CD4-positive, alpha-beta memory T cell (primary cell): ENCODE measurements around the gene FAM222A. TPM values are rescaled to one million over a fixed set of nuclear protein-coding genes. Genes with fewer than 3 reads are reported as not detected.
A peak's percentile ranks its signal among the peaks of the same experiment; 100 is the strongest.

Experiments
- CTCF ChIA-PET: fragments of 350-600 bp; sonication (Branson Sonifier 250); formaldehyde crosslinking; loops from one replicate; lab custom pipeline; 2021; ENCODE audit warnings: inconsistent platforms; ENCODE audit not compliant: partially characterized antibody; lab: Charles Lee
- POLR2A ChIA-PET: fragments of 350-600 bp; sonication (Branson Sonifier 250); formaldehyde crosslinking; loops from one replicate; lab custom pipeline; 2021; ENCODE audit not compliant: partially characterized antibody; lab: Charles Lee
- DNase-seq, 5 donors: peaks; one replicate each; pipeline versions ENCODE4 v3.0.0 to v3.0.0-alpha.2; 2020 to 2022; ENCODE audit warnings: mixed read lengths in 1 of 5
- H3K27ac ChIP-seq: one replicate; pipeline ENCODE4 v1.7.0; 2013; ENCODE audit warnings: low read depth, low read length
- H3K27me3 ChIP-seq: 2 replicates; pipeline ENCODE4 v1.7.0; 2013; ENCODE audit warnings: mild to moderate bottlenecking, low read length, moderate library complexity; ENCODE audit not compliant: insufficient read depth
- H3K36me3 ChIP-seq: 2 replicates; pipeline ENCODE4 v1.7.0; 2013; ENCODE audit warnings: mild to moderate bottlenecking, low read length, moderate library complexity; ENCODE audit not compliant: insufficient read depth
- H3K4me1 ChIP-seq: 2 replicates; pipeline ENCODE4 v1.7.0; 2013; ENCODE audit warnings: mild to moderate bottlenecking, low read length, moderate library complexity; ENCODE audit not compliant: insufficient read depth
- H3K4me3 ChIP-seq, 2 donors: one replicate each; pipeline ENCODE4 v1.7.0; 2013; ENCODE audit warnings: low read length in 2 of 2, mild to moderate bottlenecking in 1 of 2
- H3K9me3 ChIP-seq, 2 donors: one replicate each; pipeline ENCODE4 v1.7.0; 2013; ENCODE audit warnings: low read length in 2 of 2, control low read depth in 1 of 2; ENCODE audit not compliant: control insufficient read depth in 1 of 2
- H3K27ac Mint-ChIP-seq, 7 donors: one replicate each; pipeline ENCODE4 v1.8.0; 2020 to 2021; ENCODE audit warnings: mixed read lengths in 7 of 7, mild to moderate bottlenecking in 6 of 7, inconsistent platforms in 3 of 7, moderate library complexity in 3 of 7
- H3K27me3 Mint-ChIP-seq, 2 donors: one replicate each; pipeline ENCODE4 v1.8.0; 2020 to 2021; ENCODE audit warnings: mixed read lengths in 2 of 2
- H3K36me3 Mint-ChIP-seq, 2 donors: one replicate each; pipeline ENCODE4 v1.8.0; 2020 to 2021; ENCODE audit warnings: mixed read lengths in 2 of 2, inconsistent platforms in 1 of 2, mild to moderate bottlenecking in 1 of 2
- H3K4me1 Mint-ChIP-seq, 4 donors: one replicate each; pipeline ENCODE4 v1.8.0; 2020 to 2021; ENCODE audit warnings: mixed read lengths in 4 of 4, mild to moderate bottlenecking in 1 of 4
- H3K4me3 Mint-ChIP-seq, 8 donors: one replicate each; pipeline ENCODE4 v1.8.0; 2020 to 2021; ENCODE audit warnings: mixed read lengths in 8 of 8, mild to moderate bottlenecking in 7 of 8, moderate library complexity in 6 of 8, inconsistent platforms in 3 of 8
- H3K9me3 Mint-ChIP-seq, 8 donors: one replicate each; pipeline ENCODE4 v1.8.0; 2020 to 2021; ENCODE audit warnings: mixed read lengths in 8 of 8, mild to moderate bottlenecking in 5 of 8, inconsistent platforms in 3 of 8, moderate library complexity in 1 of 8
- intact Hi-C: fragments of 100-400 bp; cut with micrococcal nuclease; formaldehyde crosslinking; loops from one replicate; pipeline ENCODE4 v1.15.1; 2023
- polyA plus RNA-seq, 2 donors: library from polyadenylated mRNA; unstranded; fragments of 300-500 nt; fragmentation: Illumina TruSeq; gene quantifications; one replicate each; pipeline ENCODE4 v1.2.3, GENCODE V29; 2021
- total RNA-seq, 2 experiments: library from RNA; stranded (reverse); gene quantifications; one replicate each; pipeline ENCODE4 v1.2.3, GENCODE V29; 2021

FAM222A gene
- total and polyA plus RNA-seq, 4 experiments from 2014 or later = 0.25 to 0.69 (median 0.55) TPM; not detected in 1

- Histone ChIP-seq H3K9me3 (no peaks in the 10 kb centered on the region), H3K4me3 (no peak overlapping the region), H3K27me3 (no peaks in the 10 kb centered on the region), H3K27ac (no peak overlapping the region), H3K4me1 (no peaks in the 10 kb centered on the region), H3K36me3 (no peaks in the 10 kb centered on the region)
- Mint-ChIP-seq H3K27ac (no peak overlapping the region), H3K4me1 (no peaks in the 10 kb centered on the region), H3K4me3 (no peak overlapping the region), H3K36me3 (no peaks in the 10 kb centered on the region), H3K27me3 (peaks cover 2 to 7% of the 10 kb centered on the region in 2 donors), H3K9me3 (peaks cover 0 to 2% (median 0%) of the 10 kb centered on the region in 8 donors)
- POLR2A ChIA-PET = no interaction called here
- no peak for DNase-seq
- intact Hi-C loops = no loop called here
- CTCF ChIA-PET = no interaction called here
Measured at GRCh38 chr12:109783135-109783964, 69.7 kb downstream of the FAM222A start.

GRCh38 chr12:109783965-109784244 is 70.3 kb downstream of the FAM222A start:
- H3K4me1 ChIP-seq = no peaks in the 10 kb centered on the region
- CTCF ChIA-PET = interaction anchor here (1.1 kb wide), 1 partner anchor 11 kb away, joined by 3 read pairs; no protein-coding TSS in a partner anchor
- Mint-ChIP-seq H3K27ac (no peak overlapping the region), H3K36me3 (no peaks in the 10 kb centered on the region), H3K4me3 (no peak overlapping the region), H3K27me3 (peaks cover 2 to 7% of the 10 kb centered on the region in 2 donors), H3K9me3 (peaks cover 0 to 2% (median 0%) of the 10 kb centered on the region in 8 donors), H3K4me1 (no peaks in the 10 kb centered on the region)
- no peaks in the 10 kb centered on the region for H3K9me3 ChIP-seq
- intact Hi-C loops = no loop called here
- no peaks in the 10 kb centered on the region for H3K36me3 ChIP-seq
- H3K27ac ChIP-seq = no peak overlapping the region
- H3K4me3 ChIP-seq = no peak overlapping the region
- no peak for DNase-seq
- no peaks in the 10 kb centered on the region for H3K27me3 ChIP-seq
- POLR2A ChIA-PET = no interaction called here

- no peak for DNase-seq
- H3K4me3 Mint-ChIP-seq = no peak overlapping the region
- ChIA-PET POLR2A (no interaction called here), CTCF (no interaction called here)
- H3K36me3 Mint-ChIP-seq = no peaks in the 10 kb centered on the region
- no peaks in the 10 kb centered on the region for H3K4me1 ChIP-seq
- no peaks in the 10 kb centered on the region for H3K4me1 Mint-ChIP-seq
- no peaks in the 10 kb centered on the region for H3K9me3 ChIP-seq
- H3K9me3 Mint-ChIP-seq = peaks cover 0 to 1% (median 0%) of the 10 kb centered on the region in 8 donors
- no peaks in the 10 kb centered on the region for H3K36me3 ChIP-seq
- no peak overlapping the region for H3K4me3 ChIP-seq
- intact Hi-C loops = no loop called here
- no peaks in the 10 kb centered on the region for H3K27me3 ChIP-seq
- no peak overlapping the region for H3K27ac ChIP-seq
- no peak overlapping the region for H3K27ac Mint-ChIP-seq
- peaks cover 2 to 15% of the 10 kb centered on the region in 2 donors for H3K27me3 Mint-ChIP-seq
Measured at GRCh38 chr12:109785854-109786253, 72.2 kb downstream of the FAM222A start.

- H3K36me3 ChIP-seq = no peaks in the 10 kb centered on the region
- H3K27me3 Mint-ChIP-seq = peaks cover 2 to 15% of the 10 kb centered on the region in 2 donors
- no peak overlapping the region for H3K4me3 ChIP-seq
- no peak overlapping the region for H3K4me3 Mint-ChIP-seq
- no peak overlapping the region for H3K27ac ChIP-seq
- CTCF ChIA-PET = interaction anchor here (0.9 to 1.1 kb wide), 2 partner anchors 11 to 19 kb away, joined by 3 to 5 read pairs; no protein-coding TSS in a partner anchor
- H3K9me3 ChIP-seq = no peaks in the 10 kb centered on the region
- no peak overlapping the region for H3K27ac Mint-ChIP-seq
- no peaks in the 10 kb centered on the region for H3K36me3 Mint-ChIP-seq
- H3K27me3 ChIP-seq = no peaks in the 10 kb centered on the region
- intact Hi-C loops = no loop called here
- no peak for DNase-seq
- H3K9me3 Mint-ChIP-seq = peaks cover 0 to 1% (median 0%) of the 10 kb centered on the region in 8 donors
- H3K4me1 ChIP-seq = no peaks in the 10 kb centered on the region
- POLR2A ChIA-PET = no interaction called here
- H3K4me1 Mint-ChIP-seq = no peaks in the 10 kb centered on the region
Measured at GRCh38 chr12:109786799-109787198, 73.2 kb downstream of the FAM222A start.

- no peak for DNase-seq
- intact Hi-C loops = no loop called here
- peaks cover 4 to 21% of the 10 kb centered on the region in 2 donors for H3K27me3 Mint-ChIP-seq
- no peaks in the 10 kb centered on the region for H3K27me3 ChIP-seq
- H3K4me1 ChIP-seq = no peaks in the 10 kb centered on the region
- H3K4me3 ChIP-seq = no peak overlapping the region
- H3K36me3 Mint-ChIP-seq = no peaks in the 10 kb centered on the region
- H3K27ac ChIP-seq = no peak overlapping the region
- H3K27ac Mint-ChIP-seq = peak overlapping the region in 1 of 7 donors; percentile 74
- H3K36me3 ChIP-seq = no peaks in the 10 kb centered on the region
- CTCF ChIA-PET = no interaction called here
- no peak overlapping the region for H3K4me3 Mint-ChIP-seq
- no peaks in the 10 kb centered on the region for H3K9me3 ChIP-seq
- POLR2A ChIA-PET = no interaction called here
- no peaks in the 10 kb centered on the region for H3K4me1 Mint-ChIP-seq
- peaks cover 0 to 1% (median 0%) of the 10 kb centered on the region in 8 donors for H3K9me3 Mint-ChIP-seq
Measured at GRCh38 chr12:109789526-109790048, 76.0 kb downstream of the FAM222A start.

GRCh38 chr12:109792992-109793391 is 79.4 kb downstream of the FAM222A start:
- POLR2A ChIA-PET = no interaction called here
- Histone ChIP-seq H3K27me3 (no peaks in the 10 kb centered on the region), H3K27ac (no peak overlapping the region), H3K9me3 (no peaks in the 10 kb centered on the region), H3K4me3 (no peak overlapping the region), H3K36me3 (no peaks in the 10 kb centered on the region), H3K4me1 (no peaks in the 10 kb centered on the region)
- Mint-ChIP-seq H3K9me3 (peaks cover 0 to 1% (median 0%) of the 10 kb centered on the region in 8 donors), H3K27me3 (peaks cover 4 to 26% of the 10 kb centered on the region in 2 donors), H3K36me3 (no peaks in the 10 kb centered on the region), H3K27ac (no peak overlapping the region), H3K4me1 (no peaks in the 10 kb centered on the region), H3K4me3 (no peak overlapping the region)
- CTCF ChIA-PET = no interaction called here
- no peak for DNase-seq
- intact Hi-C loops = no loop called here

- CTCF ChIA-PET = no interaction called here
- peaks cover 0 to 1% (median 0%) of the 10 kb centered on the region in 8 donors for H3K9me3 Mint-ChIP-seq
- no peak for DNase-seq
Measured at GRCh38 chr12:109793411-109793810, 79.8 kb downstream of the FAM222A start.

More at GRCh38 chr12:109793411-109793810, 79.8 kb downstream of the FAM222A start:
- Histone ChIP-seq H3K9me3 (no peaks in the 10 kb centered on the region), H3K27me3 (no peaks in the 10 kb centered on the region), H3K36me3 (no peaks in the 10 kb centered on the region), H3K4me1 (no peaks in the 10 kb centered on the region), H3K4me3 (no peak overlapping the region), H3K27ac (no peak overlapping the region)
- H3K27ac Mint-ChIP-seq = no peak overlapping the region
- POLR2A ChIA-PET = no interaction called here
- intact Hi-C loops = no loop called here
- no peaks in the 10 kb centered on the region for H3K36me3 Mint-ChIP-seq
- no peak overlapping the region for H3K4me3 Mint-ChIP-seq
- peaks cover 4 to 26% of the 10 kb centered on the region in 2 donors for H3K27me3 Mint-ChIP-seq
- H3K4me1 Mint-ChIP-seq = no peaks in the 10 kb centered on the region
